Liver (tissue), 9 donors: ENCODE measurements around the gene LRRC26. TPM values are rescaled to one million over a fixed set of nuclear protein-coding genes. Genes with fewer than 3 reads are reported as not detected.

Experiments used
- DNase-seq: peaks from one replicate; pipeline ENCODE4 v3.0.0-alpha.2; 2017; ENCODE audit warnings: low spot score
- H3K27ac ChIP-seq, 2 donors: one replicate each; pipeline ENCODE4 v1.7.0; 2013; ENCODE audit warnings: inconsistent platforms in 2 of 2, low read length in 2 of 2, control low read depth in 1 of 2, low read depth in 1 of 2, mild to moderate bottlenecking in 1 of 2
- H3K27me3 ChIP-seq, 4 donors: one replicate each; pipeline versions ENCODE4 v1.6.1 to v1.7.0; 2013; ENCODE audit warnings: low read length in 3 of 4, inconsistent platforms in 1 of 4, mild to moderate bottlenecking in 1 of 4, moderate library complexity in 1 of 4; ENCODE audit not compliant: control insufficient read depth in 4 of 4, insufficient read depth in 4 of 4
- H3K36me3 ChIP-seq, 4 donors: one replicate each; pipeline versions ENCODE4 v1.6.1 to v1.7.0; 2013; ENCODE audit warnings: low read length in 3 of 4, mild to moderate bottlenecking in 3 of 4, low read depth in 1 of 4, moderate library complexity in 1 of 4; ENCODE audit not compliant: control insufficient read depth in 4 of 4, insufficient read depth in 3 of 4
- H3K4me1 ChIP-seq, 4 donors: one replicate each; pipeline versions ENCODE4 v1.6.1 to v1.7.0; 2013; ENCODE audit warnings: low read length in 3 of 4, mild to moderate bottlenecking in 3 of 4, moderate library complexity in 1 of 4; ENCODE audit not compliant: control insufficient read depth in 4 of 4, insufficient read depth in 4 of 4
- H3K4me3 ChIP-seq, 3 donors: one replicate each; pipeline versions ENCODE4 v1.6.1 to v1.7.0; 2013; ENCODE audit warnings: low read length in 3 of 3, control low read depth in 1 of 3, low read depth in 1 of 3, mild to moderate bottlenecking in 1 of 3
- H3K9ac ChIP-seq, 2 donors: one replicate each; pipeline ENCODE4 v1.7.0; 2013; ENCODE audit warnings: low read length in 2 of 2, mild to moderate bottlenecking in 2 of 2, moderate library complexity in 2 of 2, control low read depth in 1 of 2, low read depth in 1 of 2
- H3K9me3 ChIP-seq, 4 donors: one replicate each; pipeline versions ENCODE4 v1.6.1 to v1.7.0; 2013; ENCODE audit warnings: low read length in 3 of 4; ENCODE audit not compliant: control insufficient read depth in 4 of 4
- ATF3 ChIP-seq: IDR thresholded peaks from 2 replicates; pipeline ENCODE4 v1.6.1; 2016; ENCODE audit warnings: antibody characterized with exemption
- CTCF ChIP-seq: fragments of 150-350 bp; IDR thresholded peaks from 2 replicates; pipeline ENCODE4 v1.5.1; 2017; ENCODE audit warnings: improper control_type of control experiment, low read depth, low read length; ENCODE audit not compliant: missing input control
- EGR1 ChIP-seq, 2 donors: IDR thresholded peaks; 2 replicates each; pipeline ENCODE4 v1.6.1; 2016 to 2018; ENCODE audit warnings: antibody characterized with exemption in 2 of 2, low read depth in 2 of 2
- FOXA1 ChIP-seq: IDR thresholded peaks from 2 replicates; pipeline ENCODE4 v1.6.1; 2016; ENCODE audit warnings: antibody characterized with exemption
- FOXA2 ChIP-seq: IDR thresholded peaks from 2 replicates; pipeline ENCODE4 v1.6.1; 2016; ENCODE audit warnings: antibody characterized with exemption
- GABPA ChIP-seq, 2 donors: IDR thresholded peaks in 1 of 2; conservative IDR thresholded peaks in 1 of 2; 2 replicates each; pipeline ENCODE4 v1.6.1; 2016; ENCODE audit warnings: antibody characterized with exemption in 2 of 2, mild to moderate bottlenecking in 1 of 2, moderate library complexity in 1 of 2
- HNF4A ChIP-seq, 2 donors: conservative IDR thresholded peaks; 2 replicates each; pipeline ENCODE4 v1.6.1; 2016; ENCODE audit warnings: antibody characterized with exemption in 2 of 2, mild to moderate bottlenecking in 2 of 2
- HNF4G ChIP-seq: IDR thresholded peaks from 2 replicates; pipeline ENCODE4 v1.6.1; 2016; ENCODE audit warnings: antibody characterized with exemption
- JUND ChIP-seq, 2 donors: IDR thresholded peaks; 2 replicates each; pipeline ENCODE4 v1.6.1; 2016; ENCODE audit warnings: antibody characterized with exemption in 2 of 2
- NR2F2 ChIP-seq: IDR thresholded peaks from 2 replicates; pipeline ENCODE4 v1.6.1; 2016; ENCODE audit warnings: antibody characterized with exemption
- RAD21 ChIP-seq, 2 donors: IDR thresholded peaks; 2 replicates each; pipeline ENCODE4 v1.6.1; 2016; ENCODE audit warnings: antibody characterized with exemption in 2 of 2, mild to moderate bottlenecking in 2 of 2
- REST ChIP-seq: IDR thresholded peaks from 2 replicates; pipeline ENCODE4 v1.6.1; 2016; ENCODE audit warnings: antibody characterized with exemption, mild to moderate bottlenecking
- RXRA ChIP-seq, 2 donors: IDR thresholded peaks; 2 replicates each; pipeline ENCODE4 v1.6.1; 2017 to 2018; ENCODE audit warnings: antibody characterized with exemption in 2 of 2, mild to moderate bottlenecking in 1 of 2
- SP1 ChIP-seq: IDR thresholded peaks from 2 replicates; pipeline ENCODE4 v1.6.1; 2018; ENCODE audit warnings: antibody characterized with exemption, mild to moderate bottlenecking
- TAF1 ChIP-seq: conservative IDR thresholded peaks from 2 replicates; pipeline ENCODE4 v1.6.1; 2016; ENCODE audit warnings: antibody characterized with exemption, mild to moderate bottlenecking
- YY1 ChIP-seq: IDR thresholded peaks from 2 replicates; pipeline ENCODE4 v1.6.1; 2016; ENCODE audit warnings: antibody characterized with exemption, mild to moderate bottlenecking
- ZBTB33 ChIP-seq: IDR thresholded peaks from 2 replicates; pipeline ENCODE4 v1.6.1; 2016; ENCODE audit warnings: antibody characterized with exemption
- WGBS: extraction: QIAGEN DNeasy Blood & Tissue Kit; methylation state at CpG from one replicate; pipeline ENCODE4 v1.1.7; 2013; 5-methylcytosine and 5-hydroxymethylcytosine counted together
- polyA plus RNA-seq, 2 donors: library from polyadenylated mRNA; stranded (reverse) in 1 of 2; unstranded in 1 of 2; fragments of 200-250 nt in 1 of 2; fragments of >200 nt in 1 of 2; fragmentation: Nextera tagmentation in 1 of 2; extraction: Ambion mirVana in 1 of 2; gene quantifications; one replicate each; pipeline versions ENCODE4 v1.2.1 to v1.2.3, GENCODE V29; 2013 to 2015
- total RNA-seq, 2 donors: library from RNA; depleted of rRNA; stranded (reverse); fragments of >200 nt; gene quantifications; one replicate each; pipeline ENCODE4 v1.2.3, GENCODE V29; 2014
- donor health status: healthy.
- donor health status: healthy.
- donor health status: healthy.
- donor health status: healthy.
- donor health status: healthy.

Gene LRRC26
- total and polyA plus RNA-seq, 4 donors: 0.09 to 0.17 TPM; not detected in 2

- H3K9me3 ChIP-seq: no peaks in the 10 kb centered on the region
- H3K4me1 ChIP-seq: peaks cover 0 to 7% (median under 1%) of the 10 kb centered on the region in 4 donors
- no peak overlapping the region for H3K9ac ChIP-seq
- TF ChIP-seq SP1: no peak
- TF ChIP-seq EGR1 (IDR thresholded peaks at IDR 0.05; ENCODE audit: low read depth in 2 of 2): no peak
- 94% methylated on average over 49 of the region's 49 CpGs for whole genome bisulfite sequencing
- H3K4me3 ChIP-seq: no peak overlapping the region
- H3K36me3 ChIP-seq: peaks cover 0 to 11% (median under 1%) of the 10 kb centered on the region in 4 donors
- DNase-seq: no peak
- no peak overlapping the region for H3K27ac ChIP-seq
- no peaks in the 10 kb centered on the region for H3K27me3 ChIP-seq
Observed at GRCh38 chr9:137213160-137214060, 43.6 kb upstream of the LRRC26 start.

GRCh38 chr9:137212520-137212919 lies 42.7 kb upstream of the LRRC26 start:
- no peak for TF ChIP-seq NR2F2
- TF ChIP-seq FOXA2: no peak
- TF ChIP-seq HNF4G: no peak
- TF ChIP-seq JUND (IDR thresholded peaks at IDR 0.05): no peak
- TF ChIP-seq RXRA (IDR thresholded peaks at IDR 0.05): no peak
- TF ChIP-seq TAF1: no peak
- TF ChIP-seq HNF4A (conservative IDR thresholded peaks at IDR 0.05): no peak
- TF ChIP-seq EGR1 (IDR thresholded peaks at IDR 0.05; ENCODE audit: low read depth in 2 of 2): no peak
- no peak for TF ChIP-seq FOXA1
- no peak for TF ChIP-seq ATF3
- TF ChIP-seq YY1: no peak
- TF ChIP-seq ZBTB33: no peak
- TF ChIP-seq GABPA (IDR thresholded peaks at IDR 0.05 in 1 of 2, conservative IDR thresholded peaks at IDR 0.05 in 1 of 2): no peak
- no peak for TF ChIP-seq RAD21 (IDR thresholded peaks at IDR 0.05)
- TF ChIP-seq CTCF: no peak
- TF ChIP-seq REST: no peak
- no peak for TF ChIP-seq SP1
- H3K27ac ChIP-seq: no peak overlapping the region
- H3K4me3 ChIP-seq: no peak overlapping the region
- no peak for DNase-seq
- no peaks in the 10 kb centered on the region for H3K9me3 ChIP-seq
- WGBS: 91% methylated on average over 21 of the region's 21 CpGs
- H3K9ac ChIP-seq: no peak overlapping the region
- H3K27me3 ChIP-seq: no peaks in the 10 kb centered on the region
- H3K4me1 ChIP-seq: no peaks in the 10 kb centered on the region
- peaks cover 0 to 11% (median under 1%) of the 10 kb centered on the region in 4 donors for H3K36me3 ChIP-seq
